Gastroesophageal sphincter (tissue), 3 donors: ENCODE data around the gene DCANP1.

Experiments
- POLR2A ChIP-seq, 2 donors: fragments of 450-650 bp; IDR thresholded peaks; one replicate each; pipeline ENCODE4 v1.6.1; 2017; ENCODE audit warnings: antibody characterized with exemption in 2 of 2, mild to moderate bottlenecking in 2 of 2, moderate library complexity in 1 of 2
- TF ChIP-seq, protein P1 (sequence below), 4 experiments: fragments of 200-600 bp in 2 of 4; fragments of 450-650 bp in 2 of 4; sonication (generic) in 1 of 4; IDR thresholded peaks; one replicate each; pipeline ENCODE4 v1.5.1; 2017 to 2019; ENCODE audit warnings: antibody characterized with exemption in 4 of 4, mild to moderate bottlenecking in 2 of 4, moderate library complexity in 2 of 4

GRCh38 chr5:135467051-135467625, 20.0 kb upstream of the DCANP1 start:
- TF ChIP-seq, protein P1, sequence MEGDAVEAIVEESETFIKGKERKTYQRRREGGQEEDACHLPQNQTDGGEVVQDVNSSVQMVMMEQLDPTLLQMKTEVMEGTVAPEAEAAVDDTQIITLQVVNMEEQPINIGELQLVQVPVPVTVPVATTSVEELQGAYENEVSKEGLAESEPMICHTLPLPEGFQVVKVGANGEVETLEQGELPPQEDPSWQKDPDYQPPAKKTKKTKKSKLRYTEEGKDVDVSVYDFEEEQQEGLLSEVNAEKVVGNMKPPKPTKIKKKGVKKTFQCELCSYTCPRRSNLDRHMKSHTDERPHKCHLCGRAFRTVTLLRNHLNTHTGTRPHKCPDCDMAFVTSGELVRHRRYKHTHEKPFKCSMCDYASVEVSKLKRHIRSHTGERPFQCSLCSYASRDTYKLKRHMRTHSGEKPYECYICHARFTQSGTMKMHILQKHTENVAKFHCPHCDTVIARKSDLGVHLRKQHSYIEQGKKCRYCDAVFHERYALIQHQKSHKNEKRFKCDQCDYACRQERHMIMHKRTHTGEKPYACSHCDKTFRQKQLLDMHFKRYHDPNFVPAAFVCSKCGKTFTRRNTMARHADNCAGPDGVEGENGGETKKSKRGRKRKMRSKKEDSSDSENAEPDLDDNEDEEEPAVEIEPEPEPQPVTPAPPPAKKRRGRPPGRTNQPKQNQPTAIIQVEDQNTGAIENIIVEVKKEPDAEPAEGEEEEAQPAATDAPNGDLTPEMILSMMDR (IDR thresholded peaks at IDR 0.05) = no peak
- no peak for TF ChIP-seq POLR2A (IDR thresholded peaks at IDR 0.05)
